ENCODE data around the gene CCDC188. TPM values are rescaled to one million over a fixed set of nuclear protein-coding genes. Genes with fewer than 3 reads are reported as not detected.

Gene CCDC188
- total and polyA plus RNA-seq, 2 of the 13 experiments (the other 11 are each of a cell fraction or from before 2014, with no cell fraction given) = not detected

- TF ChIP-seq FOXO4 (CRISPR knock-in tag; conservative IDR thresholded peaks at IDR 0.05) (no peak), TFAP4 (IDR thresholded peaks at IDR 0.05; ENCODE audit: borderline replicate concordance, low read depth) (no peak; the same call in 1 of the 2 replicates), HDAC6 (IDR thresholded peaks at IDR 0.05; ENCODE audit: low read depth, low read length) (no peak), ATF1 (CRISPR knock-in tag; IDR thresholded peaks at IDR 0.05) (no peak), ZFP82 (CRISPR knock-in tag; IDR thresholded peaks at IDR 0.05; ENCODE audit: borderline replicate concordance) (no peak), PHF21A (CRISPR knock-in tag; IDR thresholded peaks at IDR 0.05) (no peak), ZNF296 (CRISPR knock-in tag; conservative IDR thresholded peaks at IDR 0.05) (no peak), ZNF629 (CRISPR knock-in tag; conservative IDR thresholded peaks at IDR 0.05) (no peak), DZIP1 (CRISPR knock-in tag; IDR thresholded peaks at IDR 0.05) (peak; percentile 47; the same call in 1 of the 2 replicates), U2AF2 (IDR thresholded peaks at IDR 0.05; ENCODE audit: low read depth, low read length) (no peak), EEA1 (CRISPR knock-in tag; IDR thresholded peaks at IDR 0.05; ENCODE audit: borderline replicate concordance) (no peak), SIX1 (CRISPR knock-in tag; IDR thresholded peaks at IDR 0.05; ENCODE audit: borderline replicate concordance) (no peak), TGIF2 (CRISPR knock-in tag; IDR thresholded peaks at IDR 0.05) (no peak), ZNF225 (CRISPR knock-in tag; IDR thresholded peaks at IDR 0.05) (no peak), DMAP1 (CRISPR knock-in tag; IDR thresholded peaks at IDR 0.05) (peak; percentile 31; the same call in 1 of the 2 replicates), TSC22D2 (CRISPR knock-in tag; IDR thresholded peaks at IDR 0.05; ENCODE audit: borderline replicate concordance) (no peak), KAT2B (IDR thresholded peaks at IDR 0.05; ENCODE audit: borderline replicate concordance, low read depth, low read length) (no peak), ZNF607 (CRISPR knock-in tag; IDR thresholded peaks at IDR 0.05; ENCODE audit: borderline replicate concordance) (no peak), TEAD3 (CRISPR knock-in tag; optimal IDR thresholded peaks at IDR 0.05; ENCODE audit: borderline replicate concordance) (no peak)
- TF ChIP-seq, protein P1, sequence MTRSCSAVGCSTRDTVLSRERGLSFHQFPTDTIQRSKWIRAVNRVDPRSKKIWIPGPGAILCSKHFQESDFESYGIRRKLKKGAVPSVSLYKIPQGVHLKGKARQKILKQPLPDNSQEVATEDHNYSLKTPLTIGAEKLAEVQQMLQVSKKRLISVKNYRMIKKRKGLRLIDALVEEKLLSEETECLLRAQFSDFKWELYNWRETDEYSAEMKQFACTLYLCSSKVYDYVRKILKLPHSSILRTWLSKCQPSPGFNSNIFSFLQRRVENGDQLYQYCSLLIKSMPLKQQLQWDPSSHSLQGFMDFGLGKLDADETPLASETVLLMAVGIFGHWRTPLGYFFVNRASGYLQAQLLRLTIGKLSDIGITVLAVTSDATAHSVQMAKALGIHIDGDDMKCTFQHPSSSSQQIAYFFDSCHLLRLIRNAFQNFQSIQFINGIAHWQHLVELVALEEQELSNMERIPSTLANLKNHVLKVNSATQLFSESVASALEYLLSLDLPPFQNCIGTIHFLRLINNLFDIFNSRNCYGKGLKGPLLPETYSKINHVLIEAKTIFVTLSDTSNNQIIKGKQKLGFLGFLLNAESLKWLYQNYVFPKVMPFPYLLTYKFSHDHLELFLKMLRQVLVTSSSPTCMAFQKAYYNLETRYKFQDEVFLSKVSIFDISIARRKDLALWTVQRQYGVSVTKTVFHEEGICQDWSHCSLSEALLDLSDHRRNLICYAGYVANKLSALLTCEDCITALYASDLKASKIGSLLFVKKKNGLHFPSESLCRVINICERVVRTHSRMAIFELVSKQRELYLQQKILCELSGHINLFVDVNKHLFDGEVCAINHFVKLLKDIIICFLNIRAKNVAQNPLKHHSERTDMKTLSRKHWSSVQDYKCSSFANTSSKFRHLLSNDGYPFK (CRISPR knock-in tag; IDR thresholded peaks at IDR 0.05; ENCODE audit: borderline replicate concordance) = 0 out of 2 replicates have a peak, but pooled peaks have one; percentile 24
- TF ChIP-seq, protein P2, sequence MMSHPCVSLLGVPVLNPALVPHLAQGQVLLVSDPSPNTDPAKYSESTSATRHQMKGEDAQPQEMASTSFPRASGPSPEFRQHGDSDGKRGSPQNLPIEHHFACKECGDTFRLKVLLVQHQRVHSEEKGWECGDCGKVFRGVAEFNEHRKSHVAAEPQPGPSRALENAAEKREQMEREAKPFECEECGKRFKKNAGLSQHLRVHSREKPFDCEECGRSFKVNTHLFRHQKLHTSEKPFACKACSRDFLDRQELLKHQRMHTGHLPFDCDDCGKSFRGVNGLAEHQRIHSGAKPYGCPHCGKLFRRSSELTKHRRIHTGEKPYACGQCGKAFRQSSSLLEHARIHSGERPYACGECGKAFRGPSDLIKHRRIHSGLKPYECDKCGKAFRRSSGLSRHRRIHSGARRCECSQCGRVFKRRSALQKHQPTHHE (CRISPR knock-in tag; IDR thresholded peaks at IDR 0.05; ENCODE audit: borderline replicate concordance) = no peak
Measured at GRCh38 chr22:20131859-20132685, 18.8 kb downstream of the CCDC188 start (continued).
